Uterus (tissue), 2 donors: ENCODE results near the gene MRPS16.

ENCODE experiments used
- POLR2A ChIP-seq, 2 donors: fragments of 450-650 bp; IDR thresholded peaks; one replicate each; pipeline ENCODE4 v1.6.1; 2016; ENCODE audit warnings: antibody characterized with exemption in 2 of 2, mild to moderate bottlenecking in 1 of 2, moderate library complexity in 1 of 2
- TF ChIP-seq, protein P1 (sequence below), 4 experiments: fragments of 200-600 bp in 2 of 4; fragments of 450-650 bp in 2 of 4; sonication (generic) in 2 of 4; IDR thresholded peaks; one replicate each; pipeline ENCODE4 v1.5.1; 2016 to 2019; ENCODE audit warnings: antibody characterized with exemption in 4 of 4, mild to moderate bottlenecking in 2 of 4, moderate library complexity in 1 of 4

DNA sequence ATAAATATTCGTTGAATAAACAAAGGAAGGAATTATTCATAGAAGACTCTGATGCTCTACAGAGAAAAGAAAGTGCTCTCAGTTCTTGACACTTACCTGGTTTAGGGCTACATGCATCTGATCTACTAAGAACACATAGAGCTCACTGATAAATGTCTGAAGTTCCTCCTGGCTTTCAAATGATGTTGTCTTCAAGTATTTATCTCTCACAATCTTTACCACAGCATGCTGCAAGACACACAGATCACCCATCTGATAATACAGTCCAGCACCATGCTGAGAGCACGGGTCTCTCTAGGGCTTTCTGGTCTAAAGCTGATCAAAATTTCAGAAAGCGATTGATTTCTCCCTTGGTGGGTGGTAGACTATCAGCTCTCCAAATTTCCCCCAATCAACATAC lies 44.5 kb upstream of the MRPS16 start:
- TF ChIP-seq POLR2A (IDR thresholded peaks at IDR 0.05) = no peak
- TF ChIP-seq, protein P1, sequence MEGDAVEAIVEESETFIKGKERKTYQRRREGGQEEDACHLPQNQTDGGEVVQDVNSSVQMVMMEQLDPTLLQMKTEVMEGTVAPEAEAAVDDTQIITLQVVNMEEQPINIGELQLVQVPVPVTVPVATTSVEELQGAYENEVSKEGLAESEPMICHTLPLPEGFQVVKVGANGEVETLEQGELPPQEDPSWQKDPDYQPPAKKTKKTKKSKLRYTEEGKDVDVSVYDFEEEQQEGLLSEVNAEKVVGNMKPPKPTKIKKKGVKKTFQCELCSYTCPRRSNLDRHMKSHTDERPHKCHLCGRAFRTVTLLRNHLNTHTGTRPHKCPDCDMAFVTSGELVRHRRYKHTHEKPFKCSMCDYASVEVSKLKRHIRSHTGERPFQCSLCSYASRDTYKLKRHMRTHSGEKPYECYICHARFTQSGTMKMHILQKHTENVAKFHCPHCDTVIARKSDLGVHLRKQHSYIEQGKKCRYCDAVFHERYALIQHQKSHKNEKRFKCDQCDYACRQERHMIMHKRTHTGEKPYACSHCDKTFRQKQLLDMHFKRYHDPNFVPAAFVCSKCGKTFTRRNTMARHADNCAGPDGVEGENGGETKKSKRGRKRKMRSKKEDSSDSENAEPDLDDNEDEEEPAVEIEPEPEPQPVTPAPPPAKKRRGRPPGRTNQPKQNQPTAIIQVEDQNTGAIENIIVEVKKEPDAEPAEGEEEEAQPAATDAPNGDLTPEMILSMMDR (IDR thresholded peaks at IDR 0.05) = no peak
